SK-N-SH treated with all-trans-retinoic acid at 6 μM for 48 hours (cell line): ENCODE measurements around the gene KAT2B.

Experiments used
- BACH2 ChIP-seq: fragments of 250-450 bp; sonication (Bioruptor Pico); IDR thresholded peaks from 2 replicates; pipeline ENCODE4 v1.9.0; 2021; ENCODE audit warnings: mild to moderate bottlenecking, borderline replicate concordance
- CREB5 ChIP-seq: fragments of 250-450 bp; sonication (Bioruptor Pico); IDR thresholded peaks from 2 replicates; pipeline ENCODE4 v1.5.1; 2020; ENCODE audit warnings: low read depth, mild to moderate bottlenecking, moderate library complexity
- CSRNP3 ChIP-seq: fragments of 250-450 bp; sonication (Bioruptor Pico); IDR thresholded peaks from 2 replicates; pipeline ENCODE4 v1.5.1; 2021; ENCODE audit warnings: mild to moderate bottlenecking, moderate library complexity
- GLIS3 ChIP-seq: fragments of 250-450 bp; sonication (Bioruptor Pico); IDR thresholded peaks from 2 replicates; pipeline ENCODE4 v1.5.0; 2020; ENCODE audit warnings: mild to moderate bottlenecking, moderate library complexity
- OSR1 ChIP-seq: fragments of 250-450 bp; sonication (Bioruptor Pico); IDR thresholded peaks from 2 replicates; pipeline ENCODE4 v1.8.0; 2022; ENCODE audit warnings: moderate library complexity, mild to moderate bottlenecking, inconsistent platforms
- PATZ1 ChIP-seq: fragments of 250-450 bp; sonication (Bioruptor Pico); IDR thresholded peaks from 2 replicates; pipeline ENCODE4 v1.8.0; 2020; ENCODE audit warnings: mild to moderate bottlenecking, moderate library complexity, borderline replicate concordance
- POU6F1 ChIP-seq: fragments of 250-450 bp; sonication (Bioruptor Pico); IDR thresholded peaks from 2 replicates; pipeline ENCODE4 v1.8.0; 2021; ENCODE audit warnings: low read depth, mild to moderate bottlenecking, moderate library complexity, borderline replicate concordance
- TOX ChIP-seq: fragments of 250-450 bp; sonication (Bioruptor Pico); IDR thresholded peaks from 2 replicates; pipeline ENCODE4 v1.8.0; 2021; ENCODE audit warnings: mild to moderate bottlenecking, moderate library complexity, borderline replicate concordance
- TSHZ2 ChIP-seq: fragments of 250-450 bp; sonication (Bioruptor Pico); IDR thresholded peaks from 2 replicates; pipeline ENCODE4 v1.5.0; 2020; ENCODE audit warnings: mild to moderate bottlenecking, moderate library complexity
- ZC3H10 ChIP-seq: fragments of 250-450 bp; sonication (Bioruptor Pico); IDR thresholded peaks from 2 replicates; pipeline ENCODE4 v1.5.1; 2021; ENCODE audit warnings: mild to moderate bottlenecking, moderate library complexity
- ZFP3 ChIP-seq: fragments of 250-450 bp; sonication (Bioruptor Pico); IDR thresholded peaks from 2 replicates; pipeline ENCODE4 v1.5.0; 2020; ENCODE audit warnings: mild to moderate bottlenecking, moderate library complexity
- ZFP30 ChIP-seq: fragments of 450-650 bp; formaldehyde crosslinking; IDR thresholded peaks from 2 replicates; pipeline ENCODE4 v1.5.0; 2022; ENCODE audit warnings: mild to moderate bottlenecking, moderate library complexity
- ZNF8 ChIP-seq: fragments of 450-650 bp; formaldehyde crosslinking; IDR thresholded peaks from 2 replicates; pipeline ENCODE4 v1.5.0; 2020; ENCODE audit warnings: mild to moderate bottlenecking, moderate library complexity

- TF ChIP-seq ZNF8 (CRISPR knock-in tag) = no peak
- no peak for TF ChIP-seq OSR1 (CRISPR knock-in tag)
- TF ChIP-seq TSHZ2 = no peak
- TF ChIP-seq CREB5 = no peak
- TF ChIP-seq CSRNP3 = no peak
- TF ChIP-seq ZFP30 (CRISPR knock-in tag) = no peak
- no peak for TF ChIP-seq POU6F1 (CRISPR knock-in tag)
- TF ChIP-seq TOX (CRISPR knock-in tag) = no peak
- no peak for TF ChIP-seq ZFP3 (CRISPR knock-in tag)
- TF ChIP-seq PATZ1 (CRISPR knock-in tag) = no peak
- no peak for TF ChIP-seq BACH2
- no peak for TF ChIP-seq GLIS3
- TF ChIP-seq ZC3H10 (CRISPR knock-in tag) = no peak
Measured at GRCh38 chr3:20073683-20074082, 33.4 kb downstream of the KAT2B start.
